H9 (cell line): ENCODE measurements around the gene NEGR1. TPM values are rescaled to one million over a fixed set of nuclear protein-coding genes. Genes with fewer than 3 reads are reported as not detected.

Experiments used
- DNase-seq: peaks from one replicate; pipeline ENCODE4 v3.0.0-alpha.2; 2017
- H2AFZ ChIP-seq: one replicate; pipeline ENCODE4 v1.6.1; 2013; ENCODE audit warnings: mild to moderate bottlenecking, low read length, control low read depth, moderate library complexity
- H2AK5ac ChIP-seq: 2 replicates; pipeline ENCODE4 v1.6.1; 2013; ENCODE audit warnings: low read length, control low read depth, mixed read lengths; ENCODE audit not compliant: insufficient read length
- H2BK120ac ChIP-seq: one replicate; pipeline ENCODE4 v1.6.1; 2013; ENCODE audit warnings: low read depth, mild to moderate bottlenecking, low read length, control low read depth, inconsistent platforms; ENCODE audit not compliant: poor library complexity, severe bottlenecking
- H2BK12ac ChIP-seq: 2 replicates; pipeline ENCODE4 v1.6.1; 2013; ENCODE audit warnings: low read length, control low read depth, mixed read lengths, low read depth; ENCODE audit not compliant: insufficient read length
- H2BK15ac ChIP-seq: 2 replicates; pipeline ENCODE4 v1.6.1; 2013; ENCODE audit warnings: low read depth, low read length, control low read depth
- H2BK20ac ChIP-seq: one replicate; pipeline ENCODE4 v1.6.1; 2013; ENCODE audit warnings: low read depth, mild to moderate bottlenecking, low read length, control low read depth, inconsistent platforms; ENCODE audit not compliant: poor library complexity, severe bottlenecking
- H2BK5ac ChIP-seq: 2 replicates; pipeline ENCODE4 v1.6.1; 2013; ENCODE audit warnings: low read length, control low read depth, mixed read lengths; ENCODE audit not compliant: insufficient read length
- H3K14ac ChIP-seq: 2 replicates; pipeline ENCODE4 v1.6.1; 2013; ENCODE audit warnings: low read length, control low read depth; ENCODE audit not compliant: insufficient read depth
- H3K18ac ChIP-seq: 2 replicates; pipeline ENCODE4 v1.6.1; 2013; ENCODE audit warnings: low read depth, mild to moderate bottlenecking, mixed read lengths, low read length, control low read depth; ENCODE audit not compliant: insufficient read length
- H3K23ac ChIP-seq: 2 replicates; pipeline ENCODE4 v1.6.1; 2013; ENCODE audit warnings: low read length, control low read depth, mixed read lengths, low read depth; ENCODE audit not compliant: insufficient read length
- H3K23me2 ChIP-seq: 2 replicates; pipeline ENCODE4 v1.6.1; 2013; ENCODE audit warnings: low read depth, mild to moderate bottlenecking, mixed read lengths, low read length, control low read depth; ENCODE audit not compliant: insufficient read length, poor library complexity, severe bottlenecking
- H3K27ac ChIP-seq: 2 replicates; pipeline ENCODE4 v1.5.1; 2013; ENCODE audit warnings: low read length, control low read depth, mixed read lengths, low read depth; ENCODE audit not compliant: insufficient read length
- H3K27me3 ChIP-seq: 2 replicates; pipeline ENCODE4 v1.6.1; 2013; ENCODE audit warnings: low read length, control low read depth, inconsistent platforms; ENCODE audit not compliant: insufficient read depth
- H3K4ac ChIP-seq: 2 replicates; pipeline ENCODE4 v1.6.1; 2013; ENCODE audit warnings: low read depth, mild to moderate bottlenecking, control low read depth, inconsistent platforms, low read length, moderate library complexity
- H3K4me1 ChIP-seq: 2 replicates; pipeline ENCODE4 v1.6.1; 2013; ENCODE audit warnings: low read length, control low read depth, inconsistent platforms; ENCODE audit not compliant: insufficient read depth
- H3K4me2 ChIP-seq: 2 replicates; pipeline ENCODE4 v1.6.1; 2013; ENCODE audit warnings: low read length, control low read depth, mixed read lengths; ENCODE audit not compliant: insufficient read length, insufficient read depth
- H3K56ac ChIP-seq: 2 replicates; pipeline ENCODE4 v1.6.1; 2013; ENCODE audit warnings: low read depth, mild to moderate bottlenecking, mixed read lengths, low read length, control low read depth; ENCODE audit not compliant: insufficient read length
- H3K79me1 ChIP-seq: 2 replicates; pipeline ENCODE4 v1.6.1; 2013; ENCODE audit warnings: low read depth, mild to moderate bottlenecking, moderate library complexity, low read length, control low read depth, inconsistent platforms; ENCODE audit not compliant: insufficient read depth, poor library complexity, severe bottlenecking
- H3K79me2 ChIP-seq: 2 replicates; pipeline ENCODE4 v1.6.1; 2013; ENCODE audit warnings: low read length, control low read depth, inconsistent platforms; ENCODE audit not compliant: insufficient read depth
- H3K9ac ChIP-seq: 2 replicates; pipeline ENCODE4 v1.6.1; 2013; ENCODE audit warnings: low read length, control low read depth, mixed read lengths; ENCODE audit not compliant: insufficient read length; ENCODE audit errors: extremely low read depth
- H3K9me3 ChIP-seq: one replicate; pipeline ENCODE4 v1.6.1; 2013; ENCODE audit warnings: low read depth, low read length, inconsistent platforms; ENCODE audit not compliant: control insufficient read depth
- H3T11ph ChIP-seq: one replicate; pipeline ENCODE4 v1.6.1; 2013; ENCODE audit warnings: mild to moderate bottlenecking, low read length, control low read depth, inconsistent platforms
- H4K20me1 ChIP-seq: one replicate; pipeline ENCODE4 v1.6.1; 2013; ENCODE audit not compliant: control insufficient read depth, insufficient read length, insufficient read depth
- H4K5ac ChIP-seq: 2 replicates; pipeline ENCODE4 v1.6.1; 2013; ENCODE audit warnings: low read depth, mild to moderate bottlenecking, mixed read lengths, low read length, control low read depth; ENCODE audit not compliant: insufficient read length
- H4K8ac ChIP-seq: replicated peaks from 2 replicates; pipeline ENCODE4 v1.6.1; 2013; ENCODE audit warnings: low read length, control low read depth, mixed read lengths, low read depth; ENCODE audit not compliant: insufficient read length
- H4K91ac ChIP-seq: 2 replicates; pipeline ENCODE4 v1.6.1; 2013; ENCODE audit warnings: low read depth, mild to moderate bottlenecking, moderate library complexity, mixed read lengths, low read length, control low read depth; ENCODE audit not compliant: insufficient read length
- H3K27ac Mint-ChIP-seq, 3 experiments: 2 replicates in 2 of 3; 3 replicates in 1 of 3; pipeline ENCODE4 v1.8.0; 2020 to 2021; ENCODE audit warnings: mixed read lengths in 3 of 3, mild to moderate bottlenecking in 1 of 3, moderate library complexity in 1 of 3
- H3K27me3 Mint-ChIP-seq: 2 replicates; pipeline ENCODE4 v1.8.0; 2021; ENCODE audit warnings: low read depth, mild to moderate bottlenecking, moderate library complexity, mixed read lengths
- H3K36me3 Mint-ChIP-seq, 3 experiments: 2 replicates in 2 of 3; 3 replicates in 1 of 3; pipeline ENCODE4 v1.8.0; 2020 to 2021; ENCODE audit warnings: low read depth in 3 of 3, mixed read lengths in 3 of 3; ENCODE audit not compliant: insufficient read depth in 1 of 3
- H3K4me1 Mint-ChIP-seq, 2 experiments: 2 replicates each; pipeline ENCODE4 v1.8.0; 2020; ENCODE audit warnings: mixed read lengths in 2 of 2
- H3K4me3 Mint-ChIP-seq, 2 experiments: 2 replicates in 1 of 2; 3 replicates in 1 of 2; pipeline ENCODE4 v1.8.0; 2020 to 2021; ENCODE audit warnings: mild to moderate bottlenecking in 2 of 2, mixed read lengths in 2 of 2, moderate library complexity in 1 of 2
- H3K9me3 Mint-ChIP-seq, 2 experiments: 2 replicates in 1 of 2; 3 replicates in 1 of 2; pipeline ENCODE4 v1.8.0; 2020; ENCODE audit warnings: mild to moderate bottlenecking in 2 of 2, mixed read lengths in 2 of 2, moderate library complexity in 1 of 2
- CTCF ChIP-seq: fragments of 200-600 bp; sonication (generic); conservative IDR thresholded peaks from 3 replicates; pipeline ENCODE4 v1.8.0; 2021; ENCODE audit warnings: antibody characterized with exemption, mild to moderate bottlenecking
- WGBS: extraction: QIAGEN DNeasy Blood & Tissue Kit; methylation state at CpG from one replicate; pipeline ENCODE4 v1.1.7; 2013; ENCODE audit warnings: missing lambda C conversion rate, low lambda C conversion rate, mixed read lengths; ENCODE audit not compliant: insufficient read length; ENCODE audit errors: extremely low coverage; 5-methylcytosine and 5-hydroxymethylcytosine counted together
- total RNA-seq: library from RNA; stranded (reverse); gene quantifications from 2 replicates; pipeline ENCODE4 v1.2.1, GENCODE V29; 2021

Gene NEGR1
- total RNA-seq, 1 experiment from 2014 or later, result 0.13 TPM

- DNase-seq, result no peak
- Mint-ChIP-seq H3K27ac (no peak overlapping the region), H3K27me3 (no peaks in the 10 kb centered on the region), H3K4me1 (peaks cover 4% of the 10 kb centered on the region in 2 experiments; a peak in 3 of 4 replicates), H3K4me3 (no peak overlapping the region), H3K9me3 (no peaks in the 10 kb centered on the region), H3K36me3 (no peaks in the 10 kb centered on the region)
- no peaks in the 10 kb centered on the region for H3K79me1 ChIP-seq
- no peak overlapping the region for H2BK12ac ChIP-seq
- no peak overlapping the region for H3K56ac ChIP-seq
- no peaks in the 10 kb centered on the region for H3K27me3 ChIP-seq
- H4K20me1 ChIP-seq, result no peaks in the 10 kb centered on the region
- no peak overlapping the region for H3K4ac ChIP-seq
- H3K18ac ChIP-seq, result no peak overlapping the region
- no peak overlapping the region for H3K27ac ChIP-seq
- H3K9ac ChIP-seq, result no peak overlapping the region
- H2BK5ac ChIP-seq, result no peak overlapping the region
- no peak overlapping the region for H2BK20ac ChIP-seq
- no peak overlapping the region for H3K4me2 ChIP-seq
- no peak overlapping the region for H2AFZ ChIP-seq
- no peak overlapping the region for H2BK15ac ChIP-seq
- no peak overlapping the region for H3T11ph ChIP-seq
- H3K79me2 ChIP-seq, result no peaks in the 10 kb centered on the region
- H3K4me1 ChIP-seq, result no peaks in the 10 kb centered on the region; the same call in 1 of the 2 replicates
- no peak overlapping the region for H2BK120ac ChIP-seq
- no peak overlapping the region for H3K14ac ChIP-seq
- no peak for TF ChIP-seq CTCF
- H4K5ac ChIP-seq, result no peak overlapping the region
- WGBS, result no CpG with 5 or more reads among the region's 2 CpGs
- H4K91ac ChIP-seq, result no peak overlapping the region
- no peak overlapping the region for H4K8ac ChIP-seq
- H2AK5ac ChIP-seq, result no peak overlapping the region
- no peaks in the 10 kb centered on the region for H3K9me3 ChIP-seq
- H3K23ac ChIP-seq, result no peak overlapping the region
- H3K23me2 ChIP-seq, result no peaks in the 10 kb centered on the region
Measured at GRCh38 chr1:71956613-71957285, 325.6 kb downstream of the NEGR1 start.
